WTC11 (cell line): ENCODE measurements around the gene THBS2. TPM values are rescaled to one million over a fixed set of nuclear protein-coding genes. Genes with fewer than 3 reads are reported as not detected.
"Not testable (repeated sequence)": the region's sequence is repeated elsewhere in the genome, so short reads cannot be mapped to it uniquely, and the experiment has no call there.

ENCODE experiments used
- ATAC-seq: fragments of 200-7000 bp; cut with Tn5 transposase; 2 replicates; pipeline ENCODE4 v1.10.0; 2021; ENCODE audit warnings: mild to moderate bottlenecking, moderate library complexity
- CTCF ChIA-PET: fragments of 300-600 bp; sonication (Branson Sonifier 250); formaldehyde crosslinking; loops from one replicate; lab custom pipeline; 2021; ENCODE audit warnings: antibody characterized with exemption; lab: Charles Lee
- POLR2A ChIA-PET: fragments of 350-600 bp; sonication (Branson Sonifier 250); formaldehyde crosslinking; loops from one replicate; lab custom pipeline; 2021; ENCODE audit warnings: antibody characterized with exemption; lab: Charles Lee
- DNase-seq: peaks from one replicate; pipeline ENCODE4 v3.0.0; 2021; ENCODE audit warnings: low spot score
- H3K27ac Mint-ChIP-seq: 2 replicates; pipeline ENCODE4 v1.8.0; 2021; ENCODE audit warnings: mixed read lengths
- H3K27me3 Mint-ChIP-seq: 2 replicates; pipeline ENCODE4 v1.8.0; 2021; ENCODE audit warnings: low read depth, mild to moderate bottlenecking, moderate library complexity, mixed read lengths
- H3K36me3 Mint-ChIP-seq: 2 replicates; pipeline ENCODE4 v1.8.0; 2021; ENCODE audit warnings: mixed read lengths
- H3K4me1 Mint-ChIP-seq: 2 replicates; pipeline ENCODE4 v1.8.0; 2022; ENCODE audit warnings: mixed read lengths
- H3K4me3 Mint-ChIP-seq: 2 replicates; pipeline ENCODE4 v1.8.0; 2021; ENCODE audit warnings: mild to moderate bottlenecking, moderate library complexity, mixed read lengths
- H3K9me3 Mint-ChIP-seq: 2 replicates; pipeline ENCODE4 v1.8.0; 2021; ENCODE audit warnings: mixed read lengths
- FOXP1 ChIP-seq: sonication (generic); formaldehyde crosslinking; IDR thresholded peaks from 2 replicates; pipeline ENCODE4 v1.8.0; 2022; ENCODE audit warnings: missing genetic modification reagents, mild to moderate bottlenecking, moderate library complexity, borderline replicate concordance
- IRF2 ChIP-seq: sonication (generic); formaldehyde crosslinking; IDR thresholded peaks from 2 replicates; pipeline ENCODE4 v1.8.0; 2022; ENCODE audit warnings: low read depth, missing genetic modification reagents, borderline replicate concordance
- JAZF1 ChIP-seq: fragments of 250-450 bp; sonication (Bioruptor Pico); IDR thresholded peaks from 2 replicates; pipeline ENCODE4 v1.9.0; 2021; ENCODE audit warnings: moderate library complexity, mild to moderate bottlenecking, inconsistent platforms
- RORB ChIP-seq: fragments of 250-450 bp; sonication (Bioruptor Pico); IDR thresholded peaks from 2 replicates; pipeline ENCODE4 v1.9.0; 2021; ENCODE audit warnings: mild to moderate bottlenecking
- SMAD3 ChIP-seq: sonication (generic); formaldehyde crosslinking; IDR thresholded peaks from 2 replicates; pipeline ENCODE4 v1.8.0; 2022; ENCODE audit warnings: missing genetic modification reagents, mild to moderate bottlenecking, borderline replicate concordance
- TCF7 ChIP-seq: sonication (generic); formaldehyde crosslinking; IDR thresholded peaks from 2 replicates; pipeline ENCODE4 v1.8.0; 2022; ENCODE audit warnings: mild to moderate bottlenecking, low read depth, missing genetic modification reagents, moderate library complexity
- TP53 ChIP-seq: sonication (generic); formaldehyde crosslinking; IDR thresholded peaks from 2 replicates; pipeline ENCODE4 v1.8.1; 2023; ENCODE audit warnings: mild to moderate bottlenecking, missing genetic modification reagents
- total RNA-seq: library from RNA; stranded (reverse); gene quantifications from 3 replicates; pipeline ENCODE4 v1.2.3, GENCODE V29; 2021
- TF ChIP-seq, protein P1 (sequence below): sonication (generic); formaldehyde crosslinking; IDR thresholded peaks from 2 replicates; pipeline ENCODE4 v1.8.1; 2023; ENCODE audit warnings: mild to moderate bottlenecking, moderate library complexity, missing genetic modification reagents
- TF ChIP-seq, protein P2 (sequence below): fragments of 200-600 bp; IDR thresholded peaks from 2 replicates; pipeline ENCODE4 v1.8.0; 2022; ENCODE audit warnings: antibody characterized with exemption
- TF ChIP-seq, protein P3 (sequence below): sonication (generic); formaldehyde crosslinking; IDR thresholded peaks from 2 replicates; pipeline ENCODE4 v1.8.0; 2022; ENCODE audit warnings: mild to moderate bottlenecking, missing genetic modification reagents
- TF ChIP-seq, protein P4 (sequence below): fragments of 250-450 bp; sonication (Bioruptor Pico); conservative IDR thresholded peaks from 2 replicates; pipeline ENCODE4 v1.9.0; 2021; ENCODE audit warnings: mild to moderate bottlenecking

Gene THBS2
- total RNA-seq, 1 experiment from 2014 or later: 40.3 TPM

DNA sequence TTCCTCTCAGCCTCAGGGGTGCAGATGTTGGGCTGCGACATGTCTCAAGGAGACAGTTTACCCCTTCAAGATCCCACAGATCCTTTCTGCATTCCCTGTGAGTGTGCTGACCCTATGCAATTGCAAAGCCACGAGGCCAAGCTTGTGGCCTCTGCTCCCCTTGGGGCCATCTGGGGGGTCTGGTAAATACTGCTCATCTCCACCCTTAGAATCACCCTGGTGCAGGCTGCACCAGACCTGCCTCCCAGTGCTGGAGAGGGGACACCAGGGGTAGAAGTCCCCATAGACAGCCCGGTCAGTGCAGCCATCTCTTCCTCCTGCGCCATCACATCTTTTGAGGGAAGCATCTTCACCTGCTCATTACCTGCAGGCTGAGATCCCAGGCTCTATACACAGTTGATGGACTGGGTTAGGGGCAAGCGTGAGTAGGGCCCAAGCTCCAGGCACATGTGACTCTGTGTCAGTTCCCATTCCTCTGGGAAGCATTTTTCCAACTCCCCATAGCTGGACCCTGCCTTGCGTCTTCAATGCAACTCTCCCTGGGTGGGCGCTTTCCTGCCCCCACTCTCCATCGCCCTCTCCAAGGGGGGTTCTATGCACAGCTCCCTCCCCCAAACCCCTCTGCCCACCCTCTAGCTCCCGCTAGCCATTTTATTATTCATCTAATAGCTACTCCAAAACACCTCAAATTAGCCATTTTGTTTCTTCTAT is 53.9 kb downstream of the THBS2 start:
- ChIA-PET CTCF (no interaction called here), POLR2A (no interaction called here)
- Mint-ChIP-seq H3K27me3 (no peaks in the 10 kb centered on the region), H3K27ac (no peak overlapping the region), H3K36me3 (peaks cover 2% of the 10 kb centered on the region; the same call in 1 of the 2 replicates), H3K4me3 (no peak overlapping the region), H3K4me1 (no peaks in the 10 kb centered on the region), H3K9me3 (peaks cover 28% of the 10 kb centered on the region)
- DNase-seq (no peak), ATAC-seq (no peak)
- TF ChIP-seq, protein P1, sequence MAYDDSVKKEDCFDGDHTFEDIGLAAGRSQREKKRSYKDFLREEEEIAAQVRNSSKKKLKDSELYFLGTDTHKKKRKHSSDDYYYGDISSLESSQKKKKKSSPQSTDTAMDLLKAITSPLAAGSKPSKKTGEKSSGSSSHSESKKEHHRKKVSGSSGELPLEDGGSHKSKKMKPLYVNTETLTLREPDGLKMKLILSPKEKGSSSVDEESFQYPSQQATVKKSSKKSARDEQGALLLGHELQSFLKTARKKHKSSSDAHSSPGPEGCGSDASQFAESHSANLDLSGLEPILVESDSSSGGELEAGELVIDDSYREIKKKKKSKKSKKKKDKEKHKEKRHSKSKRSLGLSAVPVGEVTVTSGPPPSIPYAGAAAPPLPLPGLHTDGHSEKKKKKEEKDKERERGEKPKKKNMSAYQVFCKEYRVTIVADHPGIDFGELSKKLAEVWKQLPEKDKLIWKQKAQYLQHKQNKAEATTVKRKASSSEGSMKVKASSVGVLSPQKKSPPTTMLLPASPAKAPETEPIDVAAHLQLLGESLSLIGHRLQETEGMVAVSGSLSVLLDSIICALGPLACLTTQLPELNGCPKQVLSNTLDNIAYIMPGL (CRISPR knock-in tag): no peak
- TF ChIP-seq SMAD3 (no peak), FOXP1 (CRISPR knock-in tag) (no peak), TCF7 (CRISPR knock-in tag) (no peak), TP53 (CRISPR knock-in tag) (no peak), IRF2 (CRISPR knock-in tag) (no peak)
- TF ChIP-seq, protein P2, sequence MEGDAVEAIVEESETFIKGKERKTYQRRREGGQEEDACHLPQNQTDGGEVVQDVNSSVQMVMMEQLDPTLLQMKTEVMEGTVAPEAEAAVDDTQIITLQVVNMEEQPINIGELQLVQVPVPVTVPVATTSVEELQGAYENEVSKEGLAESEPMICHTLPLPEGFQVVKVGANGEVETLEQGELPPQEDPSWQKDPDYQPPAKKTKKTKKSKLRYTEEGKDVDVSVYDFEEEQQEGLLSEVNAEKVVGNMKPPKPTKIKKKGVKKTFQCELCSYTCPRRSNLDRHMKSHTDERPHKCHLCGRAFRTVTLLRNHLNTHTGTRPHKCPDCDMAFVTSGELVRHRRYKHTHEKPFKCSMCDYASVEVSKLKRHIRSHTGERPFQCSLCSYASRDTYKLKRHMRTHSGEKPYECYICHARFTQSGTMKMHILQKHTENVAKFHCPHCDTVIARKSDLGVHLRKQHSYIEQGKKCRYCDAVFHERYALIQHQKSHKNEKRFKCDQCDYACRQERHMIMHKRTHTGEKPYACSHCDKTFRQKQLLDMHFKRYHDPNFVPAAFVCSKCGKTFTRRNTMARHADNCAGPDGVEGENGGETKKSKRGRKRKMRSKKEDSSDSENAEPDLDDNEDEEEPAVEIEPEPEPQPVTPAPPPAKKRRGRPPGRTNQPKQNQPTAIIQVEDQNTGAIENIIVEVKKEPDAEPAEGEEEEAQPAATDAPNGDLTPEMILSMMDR: no peak

DNA sequence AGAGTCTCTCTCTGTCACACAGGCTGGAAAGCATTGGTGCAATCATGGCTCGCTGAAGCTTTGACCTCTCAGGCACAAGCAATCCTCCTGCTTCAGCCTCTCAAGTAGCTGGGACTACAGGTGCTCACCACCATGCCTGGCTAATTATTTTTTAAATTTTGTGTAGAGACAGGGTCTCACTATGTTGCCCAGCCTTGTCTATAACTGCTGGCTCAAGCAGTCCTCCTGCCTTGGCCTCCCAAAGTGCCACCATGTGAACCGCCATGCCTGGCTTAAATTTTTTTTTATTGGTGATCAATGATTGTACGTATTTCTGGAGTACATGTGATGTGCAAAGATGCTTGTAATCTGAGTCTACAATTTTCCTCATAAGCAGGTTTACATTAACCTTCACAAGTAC is 54.8 kb downstream of the THBS2 start:
- no peak overlapping the region for H3K4me3 Mint-ChIP-seq
- POLR2A ChIA-PET: no interaction called here
- H3K27ac Mint-ChIP-seq: no peak overlapping the region
- DNase-seq: no peak
- CTCF ChIA-PET: no interaction called here
- ATAC-seq: no peak
- peaks cover 34% of the 10 kb centered on the region for H3K9me3 Mint-ChIP-seq
- H3K4me1 Mint-ChIP-seq: no peaks in the 10 kb centered on the region
- TF ChIP-seq, protein P3, sequence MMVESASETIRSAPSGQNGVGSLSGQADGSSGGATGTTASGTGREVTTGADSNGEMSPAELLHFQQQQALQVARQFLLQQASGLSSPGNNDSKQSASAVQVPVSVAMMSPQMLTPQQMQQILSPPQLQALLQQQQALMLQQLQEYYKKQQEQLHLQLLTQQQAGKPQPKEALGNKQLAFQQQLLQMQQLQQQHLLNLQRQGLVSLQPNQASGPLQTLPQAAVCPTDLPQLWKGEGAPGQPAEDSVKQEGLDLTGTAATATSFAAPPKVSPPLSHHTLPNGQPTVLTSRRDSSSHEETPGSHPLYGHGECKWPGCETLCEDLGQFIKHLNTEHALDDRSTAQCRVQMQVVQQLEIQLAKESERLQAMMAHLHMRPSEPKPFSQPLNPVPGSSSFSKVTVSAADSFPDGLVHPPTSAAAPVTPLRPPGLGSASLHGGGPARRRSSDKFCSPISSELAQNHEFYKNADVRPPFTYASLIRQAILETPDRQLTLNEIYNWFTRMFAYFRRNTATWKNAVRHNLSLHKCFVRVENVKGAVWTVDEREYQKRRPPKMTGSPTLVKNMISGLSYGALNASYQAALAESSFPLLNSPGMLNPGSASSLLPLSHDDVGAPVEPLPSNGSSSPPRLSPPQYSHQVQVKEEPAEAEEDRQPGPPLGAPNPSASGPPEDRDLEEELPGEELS (CRISPR knock-in tag): no peak
- TF ChIP-seq, protein P4, sequence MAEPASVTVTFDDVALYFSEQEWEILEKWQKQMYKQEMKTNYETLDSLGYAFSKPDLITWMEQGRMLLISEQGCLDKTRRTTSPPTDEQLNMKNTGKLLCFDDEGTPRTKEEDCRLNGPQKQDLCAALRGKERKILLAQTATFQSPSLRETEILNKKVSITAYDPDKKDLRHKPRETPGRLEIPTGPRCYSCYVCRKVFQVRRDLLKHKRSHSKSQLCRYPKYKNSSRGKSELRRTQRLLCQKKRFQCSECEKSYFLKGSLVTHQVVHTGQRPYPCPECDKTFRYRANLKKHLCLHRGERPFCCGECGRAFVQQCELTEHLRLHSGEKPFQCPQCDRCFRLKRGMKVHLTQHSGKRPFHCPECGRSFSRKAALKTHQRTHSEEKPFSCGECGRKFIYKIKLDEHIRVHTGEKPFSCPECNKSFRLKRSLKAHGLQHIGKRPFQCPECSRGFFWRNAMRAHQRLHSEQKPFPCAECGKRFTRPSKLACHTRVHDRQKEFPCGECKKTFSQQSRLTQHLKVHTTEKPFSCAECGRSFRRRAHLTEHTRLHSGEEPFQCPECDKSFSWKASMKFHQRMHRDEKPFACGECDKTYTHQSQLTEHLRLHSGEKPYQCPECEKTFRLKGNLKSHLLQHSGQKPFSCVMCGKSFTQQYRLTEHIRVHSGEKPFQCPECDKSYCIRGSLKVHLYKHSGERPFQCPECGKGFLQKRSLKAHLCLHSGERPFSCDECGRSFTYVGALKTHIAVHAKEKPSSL (CRISPR knock-in tag): no peak
- TF ChIP-seq JAZF1 (CRISPR knock-in tag): no peak
- no peak for TF ChIP-seq RORB (CRISPR knock-in tag)
- TF ChIP-seq, protein P2: no peak
- no peaks in the 10 kb centered on the region for H3K27me3 Mint-ChIP-seq
- H3K36me3 Mint-ChIP-seq: peaks cover 2% of the 10 kb centered on the region; the same call in 1 of the 2 replicates

DNA sequence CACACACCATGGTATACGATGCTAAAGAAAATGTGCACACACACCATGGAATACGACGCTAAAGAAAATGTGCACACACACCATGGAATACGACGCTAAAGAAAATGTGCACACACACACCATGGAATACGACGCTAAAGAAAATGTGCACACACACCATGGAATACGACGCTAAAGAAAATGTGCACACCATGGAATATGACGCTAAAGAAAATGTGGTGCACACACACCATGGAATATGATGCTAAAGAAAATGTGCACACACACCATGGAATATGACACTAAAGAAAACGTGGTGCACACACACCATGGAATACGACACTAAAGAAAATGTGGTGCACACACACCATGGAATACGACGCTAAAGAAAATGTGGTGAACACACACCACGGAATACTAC is 55.7 kb downstream of the THBS2 start:
- ATAC-seq, DNase-seq, H3K36me3 Mint-ChIP-seq, CTCF ChIA-PET, H3K27ac Mint-ChIP-seq, H3K27me3 Mint-ChIP-seq, H3K4me3 Mint-ChIP-seq, POLR2A ChIA-PET, H3K4me1 Mint-ChIP-seq: not testable (repeated sequence)
- H3K9me3 Mint-ChIP-seq: peaks cover 44% of the 10 kb centered on the region

DNA sequence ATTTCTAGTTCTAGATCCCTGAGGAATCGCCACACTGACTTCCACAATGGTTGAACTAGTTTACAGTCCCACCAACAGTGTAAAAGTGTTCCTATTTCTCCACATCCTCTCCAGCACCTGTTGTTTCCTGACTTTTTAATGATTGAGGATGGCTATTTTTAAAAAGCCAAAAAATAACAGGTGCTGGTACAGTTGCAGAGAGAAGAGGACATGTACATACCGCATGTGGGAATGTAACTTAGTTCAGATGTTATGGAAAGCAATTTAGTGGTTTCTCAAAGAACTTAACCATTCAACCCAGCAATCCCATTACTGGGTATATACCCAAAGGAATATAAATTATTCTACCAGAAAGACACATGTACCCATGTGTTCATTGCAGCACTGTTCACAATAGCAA is 57.4 kb downstream of the THBS2 start:
- H3K36me3 Mint-ChIP-seq, CTCF ChIA-PET, H3K27ac Mint-ChIP-seq, H3K27me3 Mint-ChIP-seq, POLR2A ChIA-PET, H3K4me3 Mint-ChIP-seq, DNase-seq, ATAC-seq, H3K4me1 Mint-ChIP-seq: not testable (repeated sequence)
- peaks cover 39% of the 10 kb centered on the region for H3K9me3 Mint-ChIP-seq
